ENCODE data around the gene ACRBP.
"Not testable (repeated sequence)": the region's sequence is repeated elsewhere in the genome, so short reads cannot be mapped to it uniquely, and the experiment has no call there.

DNA sequence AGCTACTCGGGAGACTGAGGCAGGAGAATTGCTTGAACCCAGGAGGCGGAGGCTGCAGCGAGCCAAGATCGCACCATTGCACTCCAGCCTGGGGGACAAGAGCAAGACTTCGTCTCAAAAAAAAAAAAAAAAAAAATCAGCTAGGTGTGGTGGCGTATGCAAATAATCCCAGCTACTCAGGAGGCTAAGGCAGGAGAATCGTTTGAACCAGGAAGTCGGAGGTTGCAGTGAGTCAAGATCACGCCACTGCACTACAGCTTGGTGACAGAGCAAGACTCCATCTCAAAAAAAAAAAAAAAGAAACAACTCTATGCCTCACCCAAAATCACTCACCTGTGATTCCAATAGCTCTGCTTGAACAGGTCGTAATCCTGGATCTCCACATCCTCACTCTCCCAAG lies 51.6 kb downstream of the ACRBP start:
- TF ChIP-seq, protein P1, sequence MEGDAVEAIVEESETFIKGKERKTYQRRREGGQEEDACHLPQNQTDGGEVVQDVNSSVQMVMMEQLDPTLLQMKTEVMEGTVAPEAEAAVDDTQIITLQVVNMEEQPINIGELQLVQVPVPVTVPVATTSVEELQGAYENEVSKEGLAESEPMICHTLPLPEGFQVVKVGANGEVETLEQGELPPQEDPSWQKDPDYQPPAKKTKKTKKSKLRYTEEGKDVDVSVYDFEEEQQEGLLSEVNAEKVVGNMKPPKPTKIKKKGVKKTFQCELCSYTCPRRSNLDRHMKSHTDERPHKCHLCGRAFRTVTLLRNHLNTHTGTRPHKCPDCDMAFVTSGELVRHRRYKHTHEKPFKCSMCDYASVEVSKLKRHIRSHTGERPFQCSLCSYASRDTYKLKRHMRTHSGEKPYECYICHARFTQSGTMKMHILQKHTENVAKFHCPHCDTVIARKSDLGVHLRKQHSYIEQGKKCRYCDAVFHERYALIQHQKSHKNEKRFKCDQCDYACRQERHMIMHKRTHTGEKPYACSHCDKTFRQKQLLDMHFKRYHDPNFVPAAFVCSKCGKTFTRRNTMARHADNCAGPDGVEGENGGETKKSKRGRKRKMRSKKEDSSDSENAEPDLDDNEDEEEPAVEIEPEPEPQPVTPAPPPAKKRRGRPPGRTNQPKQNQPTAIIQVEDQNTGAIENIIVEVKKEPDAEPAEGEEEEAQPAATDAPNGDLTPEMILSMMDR (IDR thresholded peaks at IDR 0.05): not testable (repeated sequence)
- TF ChIP-seq POLR2A (IDR thresholded peaks at IDR 0.05): not testable (repeated sequence)

Data from thyroid gland (tissue), 4 donors.